Measurements from ENCODE around the gene GABPB1. TPM values are rescaled to one million over a fixed set of nuclear protein-coding genes. Genes with fewer than 3 reads are reported as not detected.
A peak's percentile ranks its signal among the peaks of the same experiment; 100 is the strongest.

GABPB1 gene
- total and polyA plus RNA-seq, 10 of the 15 experiments (the other 5 are each of a cell fraction or from before 2014, with no cell fraction given): 13.9 to 48.2 (median 39.8) TPM

DNA sequence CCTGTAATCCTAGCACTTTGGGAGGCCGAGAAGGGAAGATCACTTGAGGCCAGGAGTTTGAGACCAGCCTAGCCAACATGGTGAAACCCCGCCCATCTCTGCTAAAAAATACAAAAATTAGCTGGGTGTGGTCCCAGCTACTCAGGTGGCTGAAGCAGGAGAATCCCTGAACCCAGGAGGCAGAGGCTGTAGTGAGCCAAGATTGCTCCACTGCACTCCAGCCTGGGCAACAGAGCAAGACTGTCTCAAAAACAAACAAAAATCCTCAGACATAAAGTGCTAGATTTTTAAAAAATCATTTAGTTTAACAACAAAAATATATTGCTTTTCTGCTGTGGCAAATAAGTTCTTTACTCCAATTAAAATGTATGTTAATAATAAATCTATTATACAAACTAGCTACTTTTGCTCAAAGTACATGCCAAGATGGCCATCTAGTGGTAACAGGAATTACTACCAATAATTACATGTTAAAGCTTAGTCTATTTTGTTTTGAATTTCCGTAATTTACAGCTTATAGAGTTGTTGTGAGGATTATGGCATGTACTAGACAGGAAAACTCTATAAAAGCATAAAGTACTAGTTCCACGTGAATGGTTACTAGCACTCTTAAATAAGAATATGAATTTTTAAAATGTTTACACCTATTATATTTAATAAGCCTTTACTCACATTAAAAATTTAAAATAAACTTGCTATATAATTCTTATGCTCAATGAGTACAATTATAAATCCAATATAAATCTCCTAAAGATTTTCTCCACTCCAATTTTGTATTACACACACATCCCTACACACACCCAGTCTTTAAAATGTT lies 39.0 kb downstream of the GABPB1 start:
- WGBS (ENCODE audit: insufficient coverage, insufficient replicate concordance, low lambda C conversion rate, missing lambda C conversion rate): 24% methylated on average over 4 of the region's 4 CpGs
- in situ Hi-C loops (cut with MboI): no loop called here
- TF ChIP-seq CHD2 (IDR thresholded peaks at IDR 0.05; ENCODE audit: borderline replicate concordance, low read depth, low read length): no peak
- TF ChIP-seq TAF1 (IDR thresholded peaks at IDR 0.05; ENCODE audit: borderline replicate concordance, low read depth, low read length): no peak
- no peak for TF ChIP-seq MEF2A (IDR thresholded peaks at IDR 0.05; ENCODE audit: insufficient read depth, low read depth, low read length)
- TF ChIP-seq YY1 (IDR thresholded peaks at IDR 0.05; ENCODE audit: low read depth, low read length): no peak
- TF ChIP-seq STAT3 (IDR thresholded peaks at IDR 0.05; ENCODE audit: low read depth, low read length): no peak
- TF ChIP-seq IKZF1 (conservative IDR thresholded peaks at IDR 0.05): no peak
- no peak for TF ChIP-seq GATAD2B (conservative IDR thresholded peaks at IDR 0.05; ENCODE audit: low read depth)
- no peak for TF ChIP-seq FOS (IDR thresholded peaks at IDR 0.05; ENCODE audit: borderline replicate concordance, extremely low read depth, insufficient read length)
- no peak for TF ChIP-seq TCF12 (IDR thresholded peaks at IDR 0.05; ENCODE audit: low read depth, low read length)
- peak; percentile 46 to 69 (median 66); a peak in 5 of 6 replicates for TF ChIP-seq CTCF (IDR thresholded peaks at IDR 0.05 in 2 of 3, conservative IDR thresholded peaks at IDR 0.05 in 1 of 3; ENCODE audit: control insufficient read depth in 2 of 3, extremely low read depth in 1 of 3, insufficient read depth in 1 of 3, low read depth in 3 of 3, low read length in 3 of 3)
- peak; percentile 52; the same call in 1 of the 2 replicates for TF ChIP-seq SMC3 (IDR thresholded peaks at IDR 0.05; ENCODE audit: borderline replicate concordance, low read length)
- TF ChIP-seq, protein P1, sequence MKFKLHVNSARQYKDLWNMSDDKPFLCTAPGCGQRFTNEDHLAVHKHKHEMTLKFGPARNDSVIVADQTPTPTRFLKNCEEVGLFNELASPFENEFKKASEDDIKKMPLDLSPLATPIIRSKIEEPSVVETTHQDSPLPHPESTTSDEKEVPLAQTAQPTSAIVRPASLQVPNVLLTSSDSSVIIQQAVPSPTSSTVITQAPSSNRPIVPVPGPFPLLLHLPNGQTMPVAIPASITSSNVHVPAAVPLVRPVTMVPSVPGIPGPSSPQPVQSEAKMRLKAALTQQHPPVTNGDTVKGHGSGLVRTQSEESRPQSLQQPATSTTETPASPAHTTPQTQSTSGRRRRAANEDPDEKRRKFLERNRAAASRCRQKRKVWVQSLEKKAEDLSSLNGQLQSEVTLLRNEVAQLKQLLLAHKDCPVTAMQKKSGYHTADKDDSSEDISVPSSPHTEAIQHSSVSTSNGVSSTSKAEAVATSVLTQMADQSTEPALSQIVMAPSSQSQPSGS (IDR thresholded peaks at IDR 0.05; ENCODE audit: low read length): no peak
- no peak for TF ChIP-seq WRNIP1 (IDR thresholded peaks at IDR 0.05; ENCODE audit: borderline replicate concordance, low read depth, low read length)
- no peak for TF ChIP-seq IRF5 (IDR thresholded peaks at IDR 0.05; ENCODE audit: borderline replicate concordance)
- TF ChIP-seq, protein P2, sequence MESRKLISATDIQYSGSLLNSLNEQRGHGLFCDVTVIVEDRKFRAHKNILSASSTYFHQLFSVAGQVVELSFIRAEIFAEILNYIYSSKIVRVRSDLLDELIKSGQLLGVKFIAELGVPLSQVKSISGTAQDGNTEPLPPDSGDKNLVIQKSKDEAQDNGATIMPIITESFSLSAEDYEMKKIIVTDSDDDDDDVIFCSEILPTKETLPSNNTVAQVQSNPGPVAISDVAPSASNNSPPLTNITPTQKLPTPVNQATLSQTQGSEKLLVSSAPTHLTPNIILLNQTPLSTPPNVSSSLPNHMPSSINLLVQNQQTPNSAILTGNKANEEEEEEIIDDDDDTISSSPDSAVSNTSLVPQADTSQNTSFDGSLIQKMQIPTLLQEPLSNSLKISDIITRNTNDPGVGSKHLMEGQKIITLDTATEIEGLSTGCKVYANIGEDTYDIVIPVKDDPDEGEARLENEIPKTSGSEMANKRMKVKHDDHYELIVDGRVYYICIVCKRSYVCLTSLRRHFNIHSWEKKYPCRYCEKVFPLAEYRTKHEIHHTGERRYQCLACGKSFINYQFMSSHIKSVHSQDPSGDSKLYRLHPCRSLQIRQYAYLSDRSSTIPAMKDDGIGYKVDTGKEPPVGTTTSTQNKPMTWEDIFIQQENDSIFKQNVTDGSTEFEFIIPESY (IDR thresholded peaks at IDR 0.05): no peak
- peak; percentile 68 for TF ChIP-seq RAD21 (IDR thresholded peaks at IDR 0.05; ENCODE audit: insufficient read depth, low read depth, low read length)

More for the DNA sequence above, 39.0 kb downstream of the GABPB1 start:
- H3K9me3 ChIP-seq (replicated peaks; ENCODE audit: control insufficient read depth, insufficient read depth, low read length): no peaks in the 10 kb centered on the region
- H3K4me2 ChIP-seq (ENCODE audit: control insufficient read depth, insufficient read depth): no peak overlapping the region
- DNase-seq (ENCODE audit: low read depth, low spot score) (no peak), FAIRE-seq (peak; percentile 84), ATAC-seq (peak; percentile 77)
- ChIA-PET CTCF (interaction anchor here (0.6 to 3.6 kb wide), 60 partner anchors 9 to 1461 kb away, joined by 3 to 44 read pairs (median 4); partner anchors contain the start of genes ATP8B4, SLC27A2 and USP8), POLR2A (interaction anchor here (0.5 kb wide), 1 partner anchor 8 kb away, joined by 4 read pairs; no protein-coding TSS in a partner anchor), SMC1A (ENCODE audit: uncharacterized antibody, unreplicated experiment) (interaction anchor here (0.7 to 2.0 kb wide), 23 partner anchors 10 to 1071 kb away, joined by 3 to 18 read pairs (median 4); no protein-coding TSS in a partner anchor), RAD21 (ENCODE audit: unreplicated experiment) (interaction anchor here (0.6 to 2.3 kb wide), 30 partner anchors 12 to 1081 kb away, joined by 3 to 21 read pairs (median 4); partner anchors contain the start of genes FGF7, SLC27A2 and USP8)
- no peak overlapping the region for H2AFZ ChIP-seq (ENCODE audit: control insufficient read depth, low read depth, low read length)
- H3K9ac ChIP-seq (ENCODE audit: control insufficient read depth, insufficient read depth, low read length): no peak overlapping the region
- H3K27me3 ChIP-seq (replicated peaks in 1 of 2; ENCODE audit: control insufficient read depth in 2 of 2, insufficient read depth in 2 of 2, low read length in 1 of 2): no peaks in the 10 kb centered on the region
- intact Hi-C loops (cut with micrococcal nuclease; ENCODE audit: unreplicated experiment): loop anchor here (2.0 to 10.0 kb wide), 3 partner anchors 131 to 311 kb away; partner anchors contain the start of gene SLC27A2
- no peaks in the 10 kb centered on the region for H3K36me3 ChIP-seq (ENCODE audit: control insufficient read depth in 2 of 2, insufficient read depth in 2 of 2, low read length in 1 of 2)
- no peaks in the 10 kb centered on the region for H4K20me1 ChIP-seq (ENCODE audit: control insufficient read depth, insufficient read depth)
- peaks cover 4% of the 10 kb centered on the region; the same call in 1 of the 2 replicates for H3K4me1 ChIP-seq (ENCODE audit: control insufficient read depth, insufficient read depth, low read length)
- H3K27ac ChIP-seq (ENCODE audit: control insufficient read depth, insufficient read depth): no peak overlapping the region
- H3K79me2 ChIP-seq (ENCODE audit: control insufficient read depth, insufficient read depth, low read length): peaks cover 3% of the 10 kb centered on the region; the same call in 1 of the 2 replicates
- H3K4me3 ChIP-seq: no peak overlapping the region
- BruUV-seq (replicated peaks): no TSS peak

All from GM12878 (cell line).